NCI-H1105 (cell line): Measurements from ENCODE around the gene CACNA1F.
A peak's percentile ranks its signal among the peaks of the same experiment; 100 is the strongest.
"Not testable (repeated sequence)": the region's sequence is repeated elsewhere in the genome, so short reads cannot be mapped to it uniquely, and the experiment has no call there.

ENCODE experiments used
- DNase-seq: peaks from one replicate; lab custom pipeline; 2025; lab: John Stamatoyannopoulos, UW

Gene CACNA1F

DNA sequence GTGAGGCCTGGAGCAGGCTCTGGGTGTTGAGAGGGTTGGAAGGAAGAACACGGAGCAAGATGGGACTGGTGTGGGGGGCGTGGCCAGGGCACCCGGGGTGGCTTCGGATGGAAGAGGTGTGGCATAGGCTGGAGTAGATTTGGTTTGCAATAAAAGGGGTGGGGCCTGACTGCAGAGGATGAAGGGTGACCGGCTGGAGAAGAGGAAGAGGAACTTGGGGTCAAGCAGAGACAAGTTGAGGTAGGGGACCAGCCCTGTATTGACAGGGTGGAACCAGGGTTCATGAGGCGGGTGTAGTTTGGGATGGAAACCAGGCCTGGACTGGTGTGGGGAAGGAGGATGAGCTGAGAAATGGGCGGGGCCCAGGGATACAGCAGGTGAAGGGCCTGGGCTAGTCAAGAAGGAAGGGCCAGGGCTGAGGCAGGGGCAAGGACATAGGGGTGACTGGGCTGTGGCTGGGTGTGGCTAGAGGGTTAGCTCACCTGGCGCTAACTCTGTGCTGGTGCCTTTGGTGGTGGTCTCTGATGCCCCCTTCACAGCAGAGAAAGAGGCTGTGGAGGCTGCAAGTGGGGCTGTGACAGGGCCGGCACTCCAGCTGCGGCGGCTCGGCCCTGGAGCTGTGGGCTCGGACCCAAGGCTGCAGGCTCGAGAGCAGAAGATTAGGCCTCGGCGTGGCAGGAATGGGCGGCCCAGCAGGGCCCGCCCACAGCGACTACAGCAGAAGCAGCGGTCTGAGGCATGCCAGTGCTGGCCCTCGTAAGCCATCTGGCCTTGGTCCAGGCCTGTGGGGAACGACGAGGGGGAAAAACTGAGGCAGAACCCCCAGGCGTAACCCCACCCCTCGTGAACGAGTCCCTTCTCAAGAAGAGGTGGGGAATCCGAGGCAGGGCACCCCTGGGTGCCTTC, 56.5 kb downstream of the CACNA1F start:
- no peak for DNase-seq

DNA sequence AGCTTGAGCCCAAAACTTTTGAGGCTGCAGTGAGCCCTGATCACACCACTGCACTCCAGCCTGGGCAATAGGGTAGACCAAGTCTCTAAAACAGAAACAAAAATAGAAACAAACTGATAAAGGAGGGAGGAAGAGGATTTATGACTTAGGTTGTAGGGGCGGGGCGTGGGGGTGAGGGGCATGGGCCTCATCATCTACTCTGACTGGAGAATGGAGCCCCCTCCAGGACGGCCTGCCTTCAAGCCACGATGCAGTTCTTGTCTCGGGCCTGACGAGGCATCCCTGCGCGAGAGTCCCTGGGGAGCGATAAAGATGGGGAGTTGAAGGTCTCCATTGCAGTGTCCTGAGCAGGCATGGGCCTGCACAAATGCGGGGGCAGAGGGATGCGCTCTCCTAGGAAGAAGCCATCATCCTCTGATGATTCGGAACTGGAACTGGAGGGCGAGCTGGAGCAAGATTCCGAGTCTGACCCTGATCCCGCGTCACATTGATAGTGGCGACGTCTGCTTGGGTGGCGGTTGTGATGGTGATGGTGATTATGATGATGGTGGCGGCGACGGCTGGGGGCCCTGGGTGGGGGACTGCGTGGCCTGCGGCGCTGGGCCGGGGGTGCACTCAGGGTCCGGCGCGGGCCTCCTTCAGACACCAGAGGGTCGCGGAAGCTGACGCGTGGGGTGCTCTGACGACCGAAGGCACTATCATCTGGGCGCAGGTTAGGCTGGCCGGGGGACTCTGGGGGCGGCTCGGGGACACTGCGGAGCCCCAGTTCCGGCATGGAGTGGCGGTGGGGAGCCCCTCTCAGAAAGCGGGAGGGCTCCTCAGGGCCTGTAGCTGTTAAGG, 57.5 kb downstream of the CACNA1F start:
- no peak for DNase-seq

DNA sequence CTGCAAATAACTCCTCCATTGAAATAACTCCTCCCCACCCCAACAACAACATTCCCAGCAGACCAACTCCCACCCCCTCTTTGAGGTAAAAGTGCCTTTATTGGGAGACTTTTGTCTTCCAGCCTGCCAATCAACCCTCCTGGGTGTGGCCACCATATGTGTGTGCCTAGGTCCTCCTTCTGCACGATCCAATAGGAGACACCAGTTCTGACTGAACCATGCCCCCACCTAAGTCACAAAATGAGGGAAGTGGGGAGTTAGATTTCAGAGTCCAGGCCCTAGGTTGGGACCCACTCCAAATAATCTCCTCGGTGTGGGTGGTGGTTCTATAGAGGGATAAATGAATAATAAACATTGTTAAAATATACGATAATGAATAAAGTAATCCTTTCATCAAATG, 58.4 kb downstream of the CACNA1F start:
- DNase-seq, result no peak

DNA sequence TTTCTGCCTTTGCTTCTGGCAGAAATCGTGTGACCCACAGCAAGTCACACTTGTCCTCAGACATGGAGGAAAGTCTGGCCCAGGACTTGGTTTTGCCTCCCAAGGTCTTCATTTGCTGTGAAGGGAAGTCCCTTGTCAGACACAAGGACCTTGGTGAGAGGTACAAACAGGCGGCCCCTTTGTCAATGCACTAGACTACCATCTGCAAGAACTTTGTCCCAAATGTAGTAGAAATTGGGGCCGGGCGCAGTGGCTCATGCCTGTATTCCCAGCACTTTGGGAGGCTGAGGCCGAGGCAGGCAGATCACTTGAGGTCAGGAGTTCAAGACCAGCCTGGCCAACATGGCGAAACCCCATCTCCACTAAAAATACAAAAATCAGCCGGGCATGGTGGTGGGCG, 59.6 kb downstream of the CACNA1F start:
- not testable (repeated sequence) for DNase-seq

DNA sequence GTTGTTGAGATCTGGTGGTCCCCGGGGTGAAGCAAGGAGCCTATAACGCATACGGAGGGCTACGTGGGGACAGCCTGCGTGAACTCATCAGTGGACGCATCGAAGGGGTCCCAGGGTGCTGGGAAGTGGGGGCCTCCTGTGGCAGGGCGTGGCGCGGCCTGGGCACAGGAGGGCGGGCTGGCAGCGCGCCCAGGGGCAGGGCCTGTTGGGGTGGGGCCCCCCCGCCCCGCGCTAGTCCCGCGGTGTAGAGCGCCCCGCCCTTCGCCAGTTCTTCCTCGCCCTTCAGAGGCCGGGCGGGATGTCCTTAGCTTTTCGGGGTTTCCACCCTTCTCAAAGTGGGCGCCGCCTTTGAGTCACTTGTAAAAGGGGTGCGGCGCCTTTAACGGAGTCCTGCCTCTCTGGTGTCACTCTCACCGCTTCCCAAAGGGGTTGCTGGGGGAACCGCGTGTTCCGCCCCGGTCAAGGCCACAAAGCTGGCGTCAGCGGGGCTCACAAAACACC, 60.8 kb downstream of the CACNA1F start:
- DNase-seq, result peak; percentile 38

DNA sequence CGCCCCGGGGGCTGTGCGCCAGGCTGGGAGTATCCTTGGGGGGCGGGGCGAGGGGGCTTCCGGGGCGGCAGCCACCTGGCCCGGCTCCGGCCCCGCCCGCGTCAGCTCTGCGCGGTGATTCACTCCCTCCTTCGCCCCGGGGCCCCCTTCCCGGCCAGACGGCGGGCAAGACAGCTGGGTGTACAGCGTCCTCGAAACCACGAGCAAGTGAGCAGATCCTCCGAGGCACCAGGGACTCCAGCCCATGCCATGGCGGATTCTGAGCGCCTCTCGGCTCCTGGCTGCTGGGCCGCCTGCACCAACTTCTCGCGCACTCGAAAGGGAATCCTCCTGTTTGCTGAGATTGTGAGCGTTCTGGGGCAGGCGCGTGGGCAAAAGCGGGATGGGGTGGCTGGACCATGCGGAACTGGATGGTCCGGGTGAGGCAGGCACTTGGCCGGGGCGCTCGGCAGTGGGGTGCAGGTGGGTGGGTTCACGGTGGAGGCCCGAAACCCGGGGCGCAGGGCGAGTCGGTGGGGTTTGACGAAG, 61.3 kb downstream of the CACNA1F start, which contains the start of gene PLP2:
Gene PLP2, plus strand, starts transcription at position 147 of the 528 bp plus-strand sequence. Its CDS starts 103 bp downstream, at position 250.
- no peak for DNase-seq

DNA sequence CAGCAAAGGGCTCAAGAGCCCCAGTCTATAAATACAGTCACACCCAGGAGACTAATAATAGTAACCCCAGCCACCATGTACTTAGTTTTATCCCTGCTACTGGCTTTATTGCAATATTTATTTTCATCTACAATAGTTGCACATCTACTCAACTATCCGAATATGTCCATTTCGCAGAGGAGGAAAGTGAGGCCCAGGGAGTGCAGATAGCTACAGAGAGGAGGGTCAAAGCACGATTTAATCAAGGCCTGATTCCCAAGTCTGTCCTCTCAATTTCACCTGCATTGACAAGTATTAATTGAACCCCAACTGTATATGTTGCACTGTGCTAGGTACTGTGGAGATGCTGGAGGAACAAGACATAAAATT, 65.4 kb downstream of the CACNA1F start:
- no peak for DNase-seq

DNA sequence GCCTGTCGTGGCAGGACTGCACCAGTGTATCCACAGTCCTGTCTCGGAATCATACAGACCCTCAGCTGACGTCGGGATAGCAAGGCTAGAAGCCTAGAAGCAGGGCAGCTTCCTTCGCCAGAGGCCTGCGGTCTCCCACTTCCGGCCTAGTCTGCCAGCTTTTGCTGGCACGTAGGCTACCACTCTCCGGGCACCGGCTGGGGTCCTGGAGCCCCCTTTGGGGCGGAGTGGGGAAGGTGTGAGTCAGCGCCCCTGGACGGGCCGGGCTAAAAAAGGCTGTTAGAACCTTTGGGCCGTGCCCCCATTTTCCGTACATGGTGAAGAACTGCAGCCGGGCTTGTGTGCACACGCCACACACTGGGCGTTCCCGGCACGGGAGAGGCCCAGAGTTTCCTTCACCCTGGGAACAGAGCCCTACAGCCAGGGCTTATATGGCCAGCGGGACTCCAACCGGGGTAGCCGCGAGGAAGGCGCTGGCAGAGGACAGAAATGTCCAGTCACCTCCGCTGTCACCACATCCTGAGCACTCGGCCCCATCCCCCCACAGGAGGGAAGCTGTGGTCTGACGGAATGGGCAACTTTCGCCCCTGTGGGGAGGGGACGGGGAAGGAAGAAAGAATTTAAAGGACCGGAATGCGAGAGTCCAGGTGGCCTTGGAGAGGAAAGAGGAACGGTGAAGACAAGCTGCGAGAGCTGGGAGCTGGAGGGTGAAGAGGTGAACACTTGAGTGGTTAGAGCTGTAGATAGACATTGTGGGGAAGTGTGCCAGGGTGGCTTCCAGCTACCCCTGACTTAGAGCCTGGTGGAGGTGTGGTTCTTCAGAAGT, 66.0 kb downstream of the CACNA1F start:
- no peak for DNase-seq

DNA sequence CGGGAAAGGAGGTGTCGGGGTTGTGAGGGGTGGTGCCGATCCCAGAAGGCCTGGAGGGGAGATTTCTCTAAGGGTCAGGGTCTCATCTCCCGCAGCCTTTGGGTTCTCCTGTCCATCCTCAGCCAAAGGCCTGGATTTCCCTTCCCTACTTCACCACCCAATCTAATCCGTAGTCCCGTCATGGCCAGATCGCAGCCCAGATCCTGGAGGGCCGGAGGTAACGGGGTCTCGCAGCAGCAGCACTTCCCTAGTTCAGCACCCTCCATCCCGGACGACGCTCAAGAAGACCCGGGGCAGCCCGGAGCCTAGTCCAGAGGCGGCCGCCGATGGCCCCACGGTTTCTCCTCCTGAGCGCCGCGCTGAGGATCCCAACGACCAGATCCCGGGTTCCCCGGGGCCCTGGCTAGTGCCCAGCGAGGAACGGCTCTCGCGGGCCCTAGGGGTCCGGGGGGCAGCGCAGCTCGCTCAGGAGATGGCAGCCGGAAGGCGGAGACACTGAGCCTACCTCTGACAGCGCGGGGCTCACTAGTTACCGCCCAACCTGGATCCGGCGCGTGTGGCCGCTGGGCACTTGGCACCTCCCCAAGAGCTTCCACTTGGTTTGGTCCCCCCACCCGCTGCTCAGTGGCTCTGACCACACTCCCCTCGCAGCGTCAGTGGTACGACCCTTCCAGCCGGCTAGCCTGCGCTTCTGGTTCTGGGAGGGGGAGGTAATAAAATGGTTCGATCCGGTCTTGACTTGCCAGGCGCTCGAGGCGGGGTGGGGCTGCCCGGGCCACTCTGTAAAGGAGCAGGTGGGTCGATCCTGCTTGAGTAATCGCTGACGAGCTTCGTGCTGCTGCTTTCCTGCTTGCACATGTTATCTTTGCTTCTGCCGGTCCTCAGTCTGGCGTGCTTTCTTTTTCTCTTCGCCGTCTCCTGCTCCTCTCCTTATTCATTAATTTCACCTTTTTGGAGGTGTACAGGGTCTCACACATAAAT, 66.9 kb downstream of the CACNA1F start:
- peak; percentile 88 for DNase-seq

DNA sequence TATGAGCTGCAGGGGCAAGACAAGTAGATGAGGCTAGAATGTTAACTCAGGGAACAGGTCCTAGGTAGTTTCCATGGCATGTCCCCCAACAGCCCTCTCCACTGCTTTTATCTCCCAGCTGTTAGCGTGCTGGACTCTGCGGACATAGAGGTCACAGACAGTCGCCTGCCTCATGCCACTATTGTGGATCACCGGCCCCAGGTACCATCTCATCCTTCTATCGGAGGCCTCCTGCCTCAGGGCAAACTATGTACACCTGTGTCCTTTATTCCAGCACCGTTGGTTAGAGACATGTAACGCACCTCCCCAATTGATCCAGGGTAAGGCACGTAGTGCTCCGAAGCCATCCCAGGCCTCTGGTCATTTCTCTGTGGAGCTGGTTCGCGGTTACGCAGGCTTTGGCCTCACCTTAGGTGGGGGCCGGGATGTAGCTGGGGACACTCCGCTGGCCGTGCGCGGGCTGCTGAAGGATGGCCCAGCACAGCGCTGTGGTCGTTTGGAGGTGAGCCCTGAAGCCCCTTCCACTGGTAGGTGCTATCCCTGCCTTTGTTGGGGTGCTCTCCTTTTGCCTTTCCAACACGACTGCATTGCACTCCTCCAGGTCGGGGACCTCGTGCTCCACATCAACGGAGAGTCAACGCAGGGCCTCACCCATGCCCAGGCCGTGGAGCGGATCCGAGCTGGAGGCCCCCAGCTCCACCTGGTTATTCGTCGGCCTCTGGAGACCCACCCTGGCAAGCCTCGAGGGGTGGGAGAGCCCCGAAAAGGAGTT, 68.4 kb downstream of the CACNA1F start:
- DNase-seq, result no peak

DNA sequence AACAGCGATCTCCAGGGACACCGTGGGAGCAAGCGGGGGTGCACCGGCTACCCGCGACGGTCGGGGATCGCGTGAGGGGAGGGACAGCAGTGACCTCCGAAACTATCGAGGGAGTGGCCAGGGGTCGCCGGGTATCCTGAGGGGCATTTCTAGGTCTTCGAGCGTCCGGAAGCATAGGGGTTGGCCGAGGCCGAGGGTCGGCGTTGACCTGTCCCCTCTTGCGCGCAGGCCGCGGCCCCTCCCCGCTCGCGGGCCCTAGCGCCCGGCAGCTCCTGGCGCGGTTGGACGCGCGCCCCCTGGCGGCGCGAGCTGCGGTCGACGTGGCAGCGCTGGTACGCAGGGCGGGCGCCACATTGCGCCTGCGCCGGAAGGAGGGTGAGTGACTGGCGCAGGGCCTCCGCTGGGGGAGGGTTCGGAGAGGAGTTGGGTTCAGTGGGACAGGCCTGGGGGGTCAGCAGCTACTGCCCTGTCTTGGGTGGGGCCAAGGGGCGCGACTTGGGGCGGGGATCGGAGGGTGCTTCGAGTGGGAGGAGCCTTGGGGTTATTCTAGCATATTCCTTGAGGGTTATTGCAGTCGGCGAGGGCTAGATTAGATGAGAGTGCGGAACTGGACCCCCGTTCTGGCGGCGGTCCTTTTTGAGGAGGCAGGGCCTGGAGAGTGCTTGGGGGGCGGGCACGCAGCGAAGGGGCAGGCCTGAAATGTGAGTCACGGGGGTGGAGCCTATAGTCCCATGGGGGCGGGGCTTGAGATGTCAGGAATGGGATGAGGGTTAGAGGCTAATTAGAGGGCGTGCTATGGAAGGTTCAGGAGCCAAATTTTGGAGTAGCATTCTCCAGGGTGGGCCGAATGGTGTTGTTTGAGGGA, 69.4 kb downstream of the CACNA1F start:
- DNase-seq, result peak; percentile 72

DNA sequence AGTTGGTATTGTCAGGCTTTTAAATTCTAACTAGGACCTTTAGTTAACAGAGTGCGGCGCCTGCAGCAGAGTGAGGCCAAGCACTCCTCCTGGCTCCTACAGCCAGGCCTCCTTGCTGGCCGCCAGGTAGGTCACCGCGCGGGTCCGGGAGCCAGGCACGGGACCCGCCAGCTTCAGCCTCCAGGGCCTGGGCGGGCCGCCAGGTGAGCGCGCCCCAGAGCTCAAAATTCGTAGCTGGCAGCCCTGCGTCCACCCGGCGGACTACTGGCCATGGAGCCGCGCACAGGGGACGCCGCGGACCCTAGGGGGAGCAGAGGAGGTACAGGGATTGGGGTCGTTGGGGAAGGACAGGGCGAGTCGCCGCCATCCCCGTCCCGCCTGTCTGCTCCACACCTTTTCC, 70.5 kb downstream of the CACNA1F start, which contains the start of gene MAGIX:
Gene MAGIX, plus strand, starts transcription at position 139 of the 400 bp plus-strand sequence. Its CDS starts 132 bp downstream, at position 271.
- DNase-seq, result no peak

DNA sequence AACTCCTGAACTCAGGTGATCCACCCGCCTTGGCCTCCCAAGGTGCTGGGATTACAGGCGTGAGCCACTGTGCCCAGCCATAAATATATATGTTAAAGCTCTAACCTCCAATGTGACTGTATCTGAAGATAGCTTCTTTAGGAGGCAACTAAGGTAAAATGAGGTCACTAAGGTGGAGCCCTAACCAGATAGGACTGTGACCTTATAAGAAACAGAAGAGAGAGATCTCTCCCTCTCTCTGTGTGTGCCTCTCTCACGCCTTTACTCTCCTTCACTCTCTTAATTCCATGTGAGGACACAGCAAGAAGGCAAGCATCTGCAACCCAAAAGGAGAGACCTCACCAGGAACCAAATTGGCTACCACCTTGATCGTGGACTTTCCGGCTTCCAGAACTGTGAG, 71.5 kb downstream of the CACNA1F start:
- DNase-seq, result no peak

DNA sequence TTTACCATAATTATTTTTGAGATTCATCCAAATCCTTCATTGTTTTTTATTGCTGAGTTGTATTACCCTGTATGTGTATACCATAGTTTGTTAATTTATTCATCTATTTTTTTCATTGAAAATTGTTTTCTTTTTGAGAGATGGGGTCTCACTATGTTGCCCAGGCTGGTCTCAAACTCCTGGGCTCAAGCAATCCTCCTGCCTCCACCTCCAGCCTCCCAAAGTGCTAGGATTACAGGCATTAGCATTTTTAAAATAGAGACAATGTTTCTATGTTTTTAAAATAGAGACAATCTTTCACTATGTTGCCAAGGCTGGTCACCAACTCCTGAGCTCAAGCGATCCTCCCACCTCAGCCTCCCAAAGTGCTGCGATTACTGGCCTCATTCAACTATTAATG, 72.2 kb downstream of the CACNA1F start:
- no peak for DNase-seq

DNA sequence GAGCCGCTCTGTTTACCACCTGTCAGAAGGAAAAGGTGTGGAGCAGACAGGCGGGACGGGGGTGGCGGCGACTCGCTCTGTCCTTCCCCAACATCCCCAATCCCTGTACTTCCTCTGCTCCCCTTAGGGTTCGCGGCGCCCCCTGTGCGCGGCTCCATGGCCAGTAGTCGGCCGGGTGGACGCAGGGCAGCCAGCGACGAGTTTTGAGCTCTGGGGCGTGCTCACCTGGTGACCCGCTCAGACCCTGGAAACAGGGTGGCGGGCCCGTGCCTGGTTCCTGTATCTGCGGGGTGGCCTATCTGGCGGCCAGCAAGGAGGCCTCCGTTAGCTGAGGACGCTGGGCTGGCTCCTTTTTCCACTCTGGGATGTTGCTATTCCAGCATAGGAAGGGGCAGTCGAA, 75.9 kb downstream of the CACNA1F start:
- no peak for DNase-seq

DNA sequence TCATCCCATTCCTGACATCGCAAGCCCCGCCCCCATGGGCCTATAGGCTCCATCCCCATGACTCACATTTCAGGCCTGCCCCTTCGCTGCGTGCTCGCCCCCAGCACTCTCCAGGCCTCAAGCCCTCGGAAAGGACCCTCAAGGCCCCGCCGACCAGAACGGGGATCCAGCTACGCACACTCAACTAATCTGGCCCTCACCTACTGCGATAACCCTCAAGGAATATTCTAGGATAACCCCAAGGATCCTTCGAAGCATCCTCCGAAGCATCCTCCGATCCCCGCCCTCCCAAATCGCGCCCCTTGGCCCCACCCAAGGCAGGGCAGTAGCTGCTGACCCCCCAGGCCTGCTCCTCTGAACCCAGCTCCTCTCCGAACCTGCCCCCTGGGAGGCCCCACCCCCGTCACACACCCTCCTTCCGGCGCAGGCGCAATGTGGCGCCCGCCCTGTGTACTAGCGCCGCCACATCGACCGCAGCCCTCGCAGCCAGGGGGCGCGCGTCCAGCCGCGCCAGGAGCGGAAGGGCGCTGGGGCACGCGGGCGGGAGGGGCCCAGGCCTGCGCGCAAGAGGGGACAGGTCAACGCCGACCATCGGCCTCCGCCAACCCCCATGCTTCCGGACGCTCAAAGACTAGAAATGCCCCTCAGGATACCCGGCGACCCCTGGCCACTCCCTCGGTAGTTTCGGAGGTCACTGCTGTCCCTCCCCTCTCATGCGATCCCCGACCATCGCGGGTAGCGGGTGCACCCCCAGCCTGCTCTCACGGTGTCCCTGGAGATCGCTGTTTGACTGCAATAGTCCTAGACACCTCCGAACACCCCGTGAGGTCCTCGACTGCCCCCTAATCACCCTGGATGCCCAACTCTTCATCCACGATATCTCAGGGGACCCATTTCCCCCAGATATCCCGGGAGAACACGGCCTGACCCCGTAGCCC, 77.0 kb downstream of the CACNA1F start:
- DNase-seq, result peak; percentile 71

DNA sequence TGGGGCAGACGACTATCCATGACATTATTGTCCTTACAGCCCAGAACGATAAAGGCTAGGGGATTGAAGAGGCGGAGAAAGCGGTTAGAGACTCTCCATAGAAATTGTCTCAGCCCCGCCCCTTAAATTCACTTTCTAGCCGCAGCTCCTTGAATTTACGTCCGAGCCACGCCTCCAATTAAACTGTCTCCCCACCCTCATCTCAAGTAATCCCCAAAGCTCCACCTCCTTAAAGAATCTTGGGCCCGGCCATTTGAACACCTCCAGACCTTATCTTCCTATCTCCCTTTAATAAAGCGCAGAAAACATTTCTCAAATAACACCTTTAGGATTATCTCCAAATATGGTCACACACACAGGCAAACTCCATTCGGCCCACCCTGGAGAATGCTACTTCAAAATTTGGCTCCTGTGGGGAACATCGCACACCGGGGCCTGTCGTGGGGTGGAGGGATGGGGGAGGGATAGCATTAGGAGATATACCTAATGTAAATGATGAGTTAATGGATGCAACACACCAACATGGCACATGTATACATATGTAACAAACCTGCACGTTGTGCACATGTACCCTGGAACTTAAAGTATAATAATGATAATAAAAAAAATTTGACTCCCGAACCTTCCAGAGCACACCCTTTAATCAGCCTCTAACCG, 77.8 kb downstream of the CACNA1F start:
- no peak for DNase-seq
